Mesangial cell (primary cell): Measurements from ENCODE around the gene SLC49A4. TPM values are rescaled to one million over a fixed set of nuclear protein-coding genes. Genes with fewer than 3 reads are reported as not detected.

Source experiments
- total RNA-seq: library from RNA; depleted of rRNA; stranded (reverse); fragments of >200 nt; gene quantifications from 2 replicates; pipeline ENCODE4 v1.2.3, GENCODE V29; 2015

The SLC49A4 gene
- total RNA-seq = 12.7 and 19.0 TPM in 2 replicates

GRCh38 chr3:122794779-122795673, at the start of gene SLC49A4:
Gene SLC49A4, plus strand, starts transcription at chr3:122795069. Its CDS starts 124 bp downstream, at chr3:122795193.

GRCh38 chr3:122793568-122794416, 1.1 kb upstream of the SLC49A4 start, which contains the start of gene HSPBAP1:
Gene HSPBAP1, minus strand, starts transcription at chr3:122793831. Its CDS starts 151 bp downstream, at chr3:122793680.

Other genes with a start within 250 kb of the SLC49A4 start
- 6.8 and 13.2 TPM in 2 replicates for gene PARP9, start 230.8 kb upstream of the SLC49A4 start, total RNA-seq
- 15.6 and 26.0 TPM in 2 replicates for gene DTX3L, start 230.7 kb upstream of the SLC49A4 start, total RNA-seq
- 0.25 TPM in 1 of 2 replicates, not detected in the other for gene PARP15, start 217.4 kb upstream of the SLC49A4 start, total RNA-seq
- 20.9 and 23.7 TPM in 2 replicates for gene PARP14, start 114.2 kb upstream of the SLC49A4 start, total RNA-seq
- 2.4 and 4.2 TPM in 2 replicates for gene HSPBAP1, start 1.2 kb upstream of the SLC49A4 start, total RNA-seq
- not detected in 2 replicates for gene SEMA5B, start 232.7 kb downstream of the SLC49A4 start, total RNA-seq